ENCODE results near the gene ZNF385C. TPM values are rescaled to one million over a fixed set of nuclear protein-coding genes. Genes with fewer than 3 reads are reported as not detected.

ZNF385C gene
- total RNA-seq, 1 experiment from 2014 or later: 2.8 TPM

DNA sequence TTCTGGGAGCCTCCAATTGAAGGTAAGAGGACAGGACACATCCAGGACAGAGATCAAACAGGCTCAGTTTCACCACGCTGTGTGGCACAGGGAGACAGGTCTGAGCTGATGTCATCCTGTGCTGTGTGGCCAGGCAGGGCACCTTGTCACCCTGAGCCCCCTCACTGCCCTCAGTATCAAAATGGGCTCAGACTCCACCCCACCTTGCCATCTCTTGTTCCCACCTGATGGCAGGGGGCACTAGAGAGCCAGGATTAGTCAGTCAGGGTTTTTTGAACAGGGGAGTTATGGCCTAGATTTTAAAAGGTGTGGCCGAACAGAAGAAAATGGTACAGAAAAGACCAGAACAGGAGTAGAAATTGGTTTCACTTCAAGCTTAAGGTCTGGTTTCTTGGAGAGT, 20.3 kb upstream of the ZNF385C start:
- H2BK120ac ChIP-seq (ENCODE audit: low read depth, low read length, poor library complexity, severe bottlenecking): no peak overlapping the region
- no peak overlapping the region for H3K23ac ChIP-seq (ENCODE audit: insufficient read length, low read depth, low read length)
- DNase-seq: peak; percentile 64
- H3K56ac ChIP-seq (ENCODE audit: insufficient read length, low read depth, low read length): no peak overlapping the region
- TF ChIP-seq, protein P1, sequence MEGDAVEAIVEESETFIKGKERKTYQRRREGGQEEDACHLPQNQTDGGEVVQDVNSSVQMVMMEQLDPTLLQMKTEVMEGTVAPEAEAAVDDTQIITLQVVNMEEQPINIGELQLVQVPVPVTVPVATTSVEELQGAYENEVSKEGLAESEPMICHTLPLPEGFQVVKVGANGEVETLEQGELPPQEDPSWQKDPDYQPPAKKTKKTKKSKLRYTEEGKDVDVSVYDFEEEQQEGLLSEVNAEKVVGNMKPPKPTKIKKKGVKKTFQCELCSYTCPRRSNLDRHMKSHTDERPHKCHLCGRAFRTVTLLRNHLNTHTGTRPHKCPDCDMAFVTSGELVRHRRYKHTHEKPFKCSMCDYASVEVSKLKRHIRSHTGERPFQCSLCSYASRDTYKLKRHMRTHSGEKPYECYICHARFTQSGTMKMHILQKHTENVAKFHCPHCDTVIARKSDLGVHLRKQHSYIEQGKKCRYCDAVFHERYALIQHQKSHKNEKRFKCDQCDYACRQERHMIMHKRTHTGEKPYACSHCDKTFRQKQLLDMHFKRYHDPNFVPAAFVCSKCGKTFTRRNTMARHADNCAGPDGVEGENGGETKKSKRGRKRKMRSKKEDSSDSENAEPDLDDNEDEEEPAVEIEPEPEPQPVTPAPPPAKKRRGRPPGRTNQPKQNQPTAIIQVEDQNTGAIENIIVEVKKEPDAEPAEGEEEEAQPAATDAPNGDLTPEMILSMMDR (conservative IDR thresholded peaks at IDR 0.05): peak; percentile 66
- H3K4me2 ChIP-seq (ENCODE audit: insufficient read depth, insufficient read length, low read length): no peak overlapping the region
- no peak overlapping the region for H2BK5ac ChIP-seq (ENCODE audit: insufficient read length, low read length)
- no peak overlapping the region for H3K27ac ChIP-seq (ENCODE audit: insufficient read length, low read depth, low read length)
- no peak overlapping the region for H2BK12ac ChIP-seq (ENCODE audit: insufficient read length, low read depth, low read length)
- no peak overlapping the region for H4K91ac ChIP-seq (ENCODE audit: insufficient read length, low read depth, low read length)
- no peaks in the 10 kb centered on the region for H3K9me3 ChIP-seq (ENCODE audit: control insufficient read depth, low read depth, low read length)
- no peak overlapping the region for H3K14ac ChIP-seq (ENCODE audit: insufficient read depth, low read length)
- no peaks in the 10 kb centered on the region for H3K23me2 ChIP-seq (ENCODE audit: insufficient read length, low read depth, low read length, poor library complexity, severe bottlenecking)
- no peak overlapping the region for H2BK20ac ChIP-seq (ENCODE audit: low read depth, low read length, poor library complexity, severe bottlenecking)
- no peak overlapping the region for H2BK15ac ChIP-seq (ENCODE audit: low read depth, low read length)
- H4K8ac ChIP-seq (replicated peaks; ENCODE audit: insufficient read length, low read depth, low read length): no peak overlapping the region
- Mint-ChIP-seq H3K27ac (no peak overlapping the region), H3K4me3 (peak overlapping the region in 1 of 2 experiments; percentile 28; a peak in 2 of 5 replicates), H3K9me3 (no peaks in the 10 kb centered on the region), H3K36me3 (ENCODE audit: insufficient read depth in 1 of 3, low read depth in 3 of 3) (peaks cover 9 to 58% (median 46%) of the 10 kb centered on the region in 3 experiments; a peak in 6 of 7 replicates), H3K27me3 (ENCODE audit: low read depth) (no peaks in the 10 kb centered on the region), H3K4me1 (peaks cover 22 to 32% of the 10 kb centered on the region in 2 experiments)
- H3K27me3 ChIP-seq (ENCODE audit: insufficient read depth, low read length): no peaks in the 10 kb centered on the region
- no peak overlapping the region for H3K18ac ChIP-seq (ENCODE audit: insufficient read length, low read depth, low read length)
- H4K5ac ChIP-seq (ENCODE audit: insufficient read length, low read depth, low read length): no peak overlapping the region
- no peak overlapping the region for H3K9ac ChIP-seq (ENCODE audit: extremely low read depth, insufficient read length, low read length)
- H3K79me1 ChIP-seq (ENCODE audit: insufficient read depth, low read depth, low read length, poor library complexity, severe bottlenecking): no peaks in the 10 kb centered on the region
- no peaks in the 10 kb centered on the region for H4K20me1 ChIP-seq (ENCODE audit: control insufficient read depth, insufficient read depth, insufficient read length)
- WGBS (ENCODE audit: extremely low coverage, insufficient read length, low lambda C conversion rate): no CpG with 5 or more reads among the region's 2 CpGs
- H3K79me2 ChIP-seq (ENCODE audit: insufficient read depth, low read length): no peaks in the 10 kb centered on the region
- H3T11ph ChIP-seq (ENCODE audit: low read length): no peak overlapping the region
- no peak overlapping the region for H2AFZ ChIP-seq (ENCODE audit: low read length)
- no peaks in the 10 kb centered on the region for H3K4me1 ChIP-seq (ENCODE audit: insufficient read depth, low read length)
- H2AK5ac ChIP-seq (ENCODE audit: insufficient read length, low read length): no peak overlapping the region
- H3K4ac ChIP-seq (ENCODE audit: low read depth, low read length): no peak overlapping the region

Data from H9 (cell line).